ENCODE results near the gene KIF16B. TPM values are rescaled to one million over a fixed set of nuclear protein-coding genes. Genes with fewer than 3 reads are reported as not detected.

Gene KIF16B
- total RNA-seq, 3 donors from 2014 or later = 23.8 to 47.9 (median 36.9) TPM

GRCh38 chr20:16580620-16581019 is 7.4 kb upstream of the KIF16B start:
- intact Hi-C loops (cut with DNase I; ENCODE audit: low total_unique reads) = no loop called here
- H3K27me3 ChIP-seq = no peaks in the 10 kb centered on the region
- peaks cover 0 to 8% of the 10 kb centered on the region in 2 donors for H3K4me1 ChIP-seq
- H3K4me3 ChIP-seq = no peak overlapping the region
- TF ChIP-seq POLR2A (IDR thresholded peaks at IDR 0.05) (no peak), CTCF (IDR thresholded peaks at IDR 0.05) (no peak), POLR2AphosphoS5 (IDR thresholded peaks at IDR 0.05) (no peak)
- no peak for DNase-seq (ENCODE audit: low spot score in 2 of 2)
- H3K36me3 ChIP-seq = no peaks in the 10 kb centered on the region
- no peaks in the 10 kb centered on the region for H3K9me3 ChIP-seq
- no peak overlapping the region for H3K27ac ChIP-seq

- TF ChIP-seq POLR2A (IDR thresholded peaks at IDR 0.05) (no peak), POLR2AphosphoS5 (IDR thresholded peaks at IDR 0.05) (no peak), CTCF (IDR thresholded peaks at IDR 0.05) (no peak)
- H3K27me3 ChIP-seq = no peaks in the 10 kb centered on the region
- intact Hi-C loops (cut with DNase I; ENCODE audit: low total_unique reads) = no loop called here
- no peak overlapping the region for H3K27ac ChIP-seq
- H3K4me3 ChIP-seq = no peak overlapping the region
- no peak for DNase-seq (ENCODE audit: low spot score in 2 of 2)
- H3K36me3 ChIP-seq = no peaks in the 10 kb centered on the region
- H3K4me1 ChIP-seq = peaks cover 0 to 8% of the 10 kb centered on the region in 2 donors
- no peaks in the 10 kb centered on the region for H3K9me3 ChIP-seq
These were observed 6.9 kb upstream of the KIF16B start for GRCh38 chr20:16580147-16580546.

GRCh38 chr20:16576219-16576618 is 3.0 kb upstream of the KIF16B start:
- H3K36me3 ChIP-seq = no peaks in the 10 kb centered on the region
- H3K27me3 ChIP-seq = no peaks in the 10 kb centered on the region
- no peaks in the 10 kb centered on the region for H3K9me3 ChIP-seq
- no peak overlapping the region for H3K27ac ChIP-seq
- H3K4me3 ChIP-seq = no peak overlapping the region
- DNase-seq (ENCODE audit: low spot score in 2 of 2) = no peak
- peaks cover 0 to 8% of the 10 kb centered on the region in 2 donors for H3K4me1 ChIP-seq
- intact Hi-C loops (cut with DNase I; ENCODE audit: low total_unique reads) = no loop called here
- TF ChIP-seq POLR2A (IDR thresholded peaks at IDR 0.05) (no peak), POLR2AphosphoS5 (IDR thresholded peaks at IDR 0.05) (no peak), CTCF (IDR thresholded peaks at IDR 0.05) (no peak)

- no peaks in the 10 kb centered on the region for H3K9me3 ChIP-seq
- no peaks in the 10 kb centered on the region for H3K27me3 ChIP-seq
- no peaks in the 10 kb centered on the region for H3K36me3 ChIP-seq
- H3K4me1 ChIP-seq = peaks cover 0 to 8% of the 10 kb centered on the region in 2 donors
- TF ChIP-seq POLR2A (IDR thresholded peaks at IDR 0.05) (no peak), CTCF (IDR thresholded peaks at IDR 0.05) (no peak), POLR2AphosphoS5 (IDR thresholded peaks at IDR 0.05) (no peak)
- intact Hi-C loops (cut with DNase I; ENCODE audit: low total_unique reads) = no loop called here
- no peak for DNase-seq (ENCODE audit: low spot score in 2 of 2)
- H3K4me3 ChIP-seq = peak overlapping the region; percentile 45 to 82 (median 65)
- peak overlapping the region; percentile 76 to 84 for H3K27ac ChIP-seq
These were observed 2.3 kb upstream of the KIF16B start for GRCh38 chr20:16575390-16576140.

GRCh38 chr20:16574656-16575355 is 1.6 kb upstream of the KIF16B start:
- H3K27ac ChIP-seq = peak overlapping the region; percentile 76 to 84
- no peak for TF ChIP-seq POLR2A (IDR thresholded peaks at IDR 0.05)
- no peak for TF ChIP-seq POLR2AphosphoS5 (IDR thresholded peaks at IDR 0.05)
- no peak for TF ChIP-seq CTCF (IDR thresholded peaks at IDR 0.05)
- H3K9me3 ChIP-seq = no peaks in the 10 kb centered on the region
- no peaks in the 10 kb centered on the region for H3K27me3 ChIP-seq
- intact Hi-C loops (cut with DNase I; ENCODE audit: low total_unique reads) = no loop called here
- peak overlapping the region; percentile 45 to 82 (median 65) for H3K4me3 ChIP-seq
- peak; percentile 67 to 87 for DNase-seq (ENCODE audit: low spot score in 2 of 2)
- no peaks in the 10 kb centered on the region for H3K36me3 ChIP-seq
- peaks cover 0 to 2% of the 10 kb centered on the region in 2 donors for H3K4me1 ChIP-seq

All from breast epithelium (tissue), 4 donors.